Retinal pigment epithelial cell (primary cell): ENCODE measurements around the gene ZNF385B.

Experiments used
- DNase-seq: peaks from one replicate; pipeline ENCODE4 v3.0.0-alpha.2; 2010; ENCODE audit warnings: low read depth
- H3K4me3 ChIP-seq: 2 replicates; pipeline ENCODE4 v1.5.1; 2011; ENCODE audit warnings: mild to moderate bottlenecking, low read length, control low read depth, moderate library complexity
- TF ChIP-seq, protein P1 (sequence below): conservative IDR thresholded peaks from 2 replicates; pipeline ENCODE4 v1.5.1; 2011; ENCODE audit warnings: low read depth, low read length, control low read depth, inconsistent platforms

Gene ZNF385B

GRCh38 chr2:179539124-179539511 is 322.3 kb downstream of the ZNF385B start:
- TF ChIP-seq, protein P1, sequence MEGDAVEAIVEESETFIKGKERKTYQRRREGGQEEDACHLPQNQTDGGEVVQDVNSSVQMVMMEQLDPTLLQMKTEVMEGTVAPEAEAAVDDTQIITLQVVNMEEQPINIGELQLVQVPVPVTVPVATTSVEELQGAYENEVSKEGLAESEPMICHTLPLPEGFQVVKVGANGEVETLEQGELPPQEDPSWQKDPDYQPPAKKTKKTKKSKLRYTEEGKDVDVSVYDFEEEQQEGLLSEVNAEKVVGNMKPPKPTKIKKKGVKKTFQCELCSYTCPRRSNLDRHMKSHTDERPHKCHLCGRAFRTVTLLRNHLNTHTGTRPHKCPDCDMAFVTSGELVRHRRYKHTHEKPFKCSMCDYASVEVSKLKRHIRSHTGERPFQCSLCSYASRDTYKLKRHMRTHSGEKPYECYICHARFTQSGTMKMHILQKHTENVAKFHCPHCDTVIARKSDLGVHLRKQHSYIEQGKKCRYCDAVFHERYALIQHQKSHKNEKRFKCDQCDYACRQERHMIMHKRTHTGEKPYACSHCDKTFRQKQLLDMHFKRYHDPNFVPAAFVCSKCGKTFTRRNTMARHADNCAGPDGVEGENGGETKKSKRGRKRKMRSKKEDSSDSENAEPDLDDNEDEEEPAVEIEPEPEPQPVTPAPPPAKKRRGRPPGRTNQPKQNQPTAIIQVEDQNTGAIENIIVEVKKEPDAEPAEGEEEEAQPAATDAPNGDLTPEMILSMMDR: no peak
- H3K4me3 ChIP-seq: no peak overlapping the region
- no peak for DNase-seq

DNA sequence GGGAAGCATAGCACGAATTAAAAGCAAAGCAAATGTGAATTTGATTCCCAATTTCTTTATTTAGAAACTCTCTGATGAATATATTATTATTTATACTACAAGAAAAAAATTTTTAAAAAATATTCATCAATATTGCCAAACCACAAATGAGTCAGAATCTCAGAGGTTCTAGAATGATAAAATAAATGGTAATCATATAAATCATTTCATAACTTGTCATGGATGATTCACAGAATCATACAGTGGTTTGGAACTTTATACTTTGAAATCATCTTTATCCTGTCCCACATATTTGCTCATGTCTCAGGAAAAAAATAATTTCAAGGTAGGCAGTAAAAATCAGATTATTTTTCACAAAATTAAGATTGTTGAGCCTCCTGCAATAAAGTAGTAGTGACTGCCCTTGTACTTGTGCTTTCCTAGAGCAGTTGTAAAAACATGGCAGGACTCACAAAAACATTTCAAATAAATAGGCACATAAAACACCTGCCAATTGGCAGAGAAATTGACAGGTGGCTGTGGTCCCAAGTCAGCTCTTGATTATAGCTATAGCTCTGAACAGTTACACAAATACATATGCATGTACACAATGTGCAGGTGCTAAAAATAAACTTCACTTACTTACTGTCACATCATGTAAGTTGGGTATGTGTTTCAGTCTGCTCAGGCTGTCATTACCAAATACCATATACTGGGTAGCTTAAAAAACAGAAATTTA is 322.8 kb downstream of the ZNF385B start:
- TF ChIP-seq, protein P1: no peak
- no peak for DNase-seq
- H3K4me3 ChIP-seq: no peak overlapping the region

DNA sequence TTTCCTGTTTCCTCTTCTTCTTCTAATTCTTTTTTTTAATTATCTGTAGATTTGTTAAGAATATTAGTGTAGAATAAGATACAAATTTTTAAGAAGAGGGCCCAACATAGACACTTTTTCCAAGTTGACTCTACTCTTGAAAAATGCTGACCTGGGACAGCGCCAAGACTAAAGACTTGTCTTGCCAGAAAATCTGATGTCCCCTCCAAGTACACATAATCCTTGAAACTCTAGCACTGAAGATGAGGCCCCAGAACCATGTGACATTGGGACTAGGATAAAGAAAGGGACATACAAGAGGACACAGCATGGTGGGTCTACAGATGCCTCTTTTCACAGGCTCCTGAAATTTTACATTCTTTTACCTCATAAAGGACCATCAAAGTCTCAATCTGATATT is 325.2 kb downstream of the ZNF385B start:
- H3K4me3 ChIP-seq: no peak overlapping the region
- TF ChIP-seq, protein P1: no peak
- no peak for DNase-seq

DNA sequence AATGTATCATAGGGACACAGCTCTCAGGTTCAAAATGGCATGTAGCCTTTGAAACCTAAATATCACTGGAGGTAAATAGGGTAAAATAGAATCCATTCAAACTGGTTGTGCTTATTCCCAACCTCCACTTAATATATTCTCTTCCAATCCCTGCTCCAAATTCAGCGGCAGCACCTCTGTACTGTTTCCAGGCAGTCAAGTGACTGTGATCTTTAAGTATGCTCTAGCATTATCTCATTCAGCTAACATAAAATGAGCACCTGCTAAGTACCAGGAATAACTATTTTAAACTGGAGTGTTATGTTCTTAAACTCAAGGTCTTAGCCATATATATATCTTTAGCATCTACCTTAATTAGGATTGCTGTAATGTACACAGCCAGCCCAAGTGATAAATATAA is 327.5 kb downstream of the ZNF385B start:
- H3K4me3 ChIP-seq: no peak overlapping the region
- TF ChIP-seq, protein P1: no peak
- DNase-seq: no peak

DNA sequence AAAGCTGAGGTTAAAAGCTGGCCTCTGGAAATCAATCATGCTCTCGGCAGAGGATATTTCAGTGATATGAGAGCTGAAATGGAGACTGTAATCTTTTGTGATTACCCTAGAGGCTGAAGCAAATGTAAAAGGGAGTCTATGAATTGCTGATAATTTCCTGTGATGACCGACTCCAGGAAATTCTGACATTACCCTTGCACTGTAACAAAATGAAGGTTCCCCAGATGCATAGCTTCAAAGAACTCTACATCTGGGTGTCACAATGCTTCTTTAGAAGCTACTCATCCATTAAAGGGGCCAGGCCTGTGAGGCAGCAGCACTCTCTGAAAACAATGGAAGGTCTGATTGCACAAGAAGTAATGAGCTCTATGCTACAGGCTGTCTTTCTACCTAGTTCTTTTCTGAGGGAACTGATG is 328.5 kb downstream of the ZNF385B start:
- no peak for DNase-seq
- TF ChIP-seq, protein P1: no peak
- no peak overlapping the region for H3K4me3 ChIP-seq

DNA sequence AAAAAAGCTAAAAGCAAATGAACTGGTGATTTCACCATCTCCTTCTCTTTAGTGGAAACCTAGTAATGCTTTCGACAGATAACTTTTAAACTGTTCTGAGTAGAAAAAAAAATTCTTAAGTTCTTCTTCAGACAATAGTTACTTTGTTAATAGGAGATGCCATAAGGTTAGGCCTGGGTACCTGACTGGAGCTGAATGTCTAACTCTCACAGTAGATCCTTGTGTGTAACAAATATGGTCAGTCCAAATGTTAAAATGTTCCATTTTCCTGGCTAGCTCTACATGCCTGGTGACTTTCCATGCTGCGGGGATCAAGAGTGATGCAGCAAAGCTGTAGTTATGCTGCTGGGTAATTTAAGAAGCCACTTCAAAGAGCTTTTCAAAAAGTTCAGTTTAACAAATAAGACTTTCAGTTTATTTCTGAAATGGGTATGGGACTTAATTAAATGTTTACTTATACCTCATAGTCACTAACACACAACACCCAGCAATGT is 332.8 kb downstream of the ZNF385B start:
- no peak for DNase-seq
- H3K4me3 ChIP-seq: no peak overlapping the region
- TF ChIP-seq, protein P1: no peak

- no peak overlapping the region for H3K4me3 ChIP-seq
- DNase-seq: no peak
- TF ChIP-seq, protein P1: no peak
Measured at GRCh38 chr2:179525340-179525739, 336.1 kb downstream of the ZNF385B start.
